HL-60 (cell line): ENCODE data around the gene TTC23L.

ENCODE experiments used
- GABPA ChIP-seq: IDR thresholded peaks from 2 replicates; pipeline ENCODE4 v1.6.1; 2012; ENCODE audit warnings: low read depth
- REST ChIP-seq: IDR thresholded peaks from 2 replicates; pipeline ENCODE4 v1.6.1; 2012; ENCODE audit warnings: low read depth; ENCODE audit not compliant: insufficient replicate concordance
- TF ChIP-seq, protein P1 (sequence below): IDR thresholded peaks from one replicate; pipeline ENCODE4 v1.5.1; 2011; ENCODE audit warnings: low read length, control low read depth, inconsistent platforms; ENCODE audit not compliant: insufficient read depth

GRCh38 chr5:34916518-34916917, 77.6 kb downstream of the TTC23L start:
- TF ChIP-seq, protein P1, sequence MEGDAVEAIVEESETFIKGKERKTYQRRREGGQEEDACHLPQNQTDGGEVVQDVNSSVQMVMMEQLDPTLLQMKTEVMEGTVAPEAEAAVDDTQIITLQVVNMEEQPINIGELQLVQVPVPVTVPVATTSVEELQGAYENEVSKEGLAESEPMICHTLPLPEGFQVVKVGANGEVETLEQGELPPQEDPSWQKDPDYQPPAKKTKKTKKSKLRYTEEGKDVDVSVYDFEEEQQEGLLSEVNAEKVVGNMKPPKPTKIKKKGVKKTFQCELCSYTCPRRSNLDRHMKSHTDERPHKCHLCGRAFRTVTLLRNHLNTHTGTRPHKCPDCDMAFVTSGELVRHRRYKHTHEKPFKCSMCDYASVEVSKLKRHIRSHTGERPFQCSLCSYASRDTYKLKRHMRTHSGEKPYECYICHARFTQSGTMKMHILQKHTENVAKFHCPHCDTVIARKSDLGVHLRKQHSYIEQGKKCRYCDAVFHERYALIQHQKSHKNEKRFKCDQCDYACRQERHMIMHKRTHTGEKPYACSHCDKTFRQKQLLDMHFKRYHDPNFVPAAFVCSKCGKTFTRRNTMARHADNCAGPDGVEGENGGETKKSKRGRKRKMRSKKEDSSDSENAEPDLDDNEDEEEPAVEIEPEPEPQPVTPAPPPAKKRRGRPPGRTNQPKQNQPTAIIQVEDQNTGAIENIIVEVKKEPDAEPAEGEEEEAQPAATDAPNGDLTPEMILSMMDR, result no peak
- TF ChIP-seq GABPA (no peak), REST (no peak)
